GM12891 (cell line): Measurements from ENCODE around the gene LRRC74B.

Source experiments
- POLR2A ChIP-seq: IDR thresholded peaks from 2 replicates; pipeline ENCODE4 v1.6.1; 2011; ENCODE audit warnings: low read depth, low read length, control low read depth
- TAF1 ChIP-seq: IDR thresholded peaks from 2 replicates; pipeline ENCODE4 v1.6.1; 2011; ENCODE audit warnings: low read depth, low read length, control low read depth

DNA sequence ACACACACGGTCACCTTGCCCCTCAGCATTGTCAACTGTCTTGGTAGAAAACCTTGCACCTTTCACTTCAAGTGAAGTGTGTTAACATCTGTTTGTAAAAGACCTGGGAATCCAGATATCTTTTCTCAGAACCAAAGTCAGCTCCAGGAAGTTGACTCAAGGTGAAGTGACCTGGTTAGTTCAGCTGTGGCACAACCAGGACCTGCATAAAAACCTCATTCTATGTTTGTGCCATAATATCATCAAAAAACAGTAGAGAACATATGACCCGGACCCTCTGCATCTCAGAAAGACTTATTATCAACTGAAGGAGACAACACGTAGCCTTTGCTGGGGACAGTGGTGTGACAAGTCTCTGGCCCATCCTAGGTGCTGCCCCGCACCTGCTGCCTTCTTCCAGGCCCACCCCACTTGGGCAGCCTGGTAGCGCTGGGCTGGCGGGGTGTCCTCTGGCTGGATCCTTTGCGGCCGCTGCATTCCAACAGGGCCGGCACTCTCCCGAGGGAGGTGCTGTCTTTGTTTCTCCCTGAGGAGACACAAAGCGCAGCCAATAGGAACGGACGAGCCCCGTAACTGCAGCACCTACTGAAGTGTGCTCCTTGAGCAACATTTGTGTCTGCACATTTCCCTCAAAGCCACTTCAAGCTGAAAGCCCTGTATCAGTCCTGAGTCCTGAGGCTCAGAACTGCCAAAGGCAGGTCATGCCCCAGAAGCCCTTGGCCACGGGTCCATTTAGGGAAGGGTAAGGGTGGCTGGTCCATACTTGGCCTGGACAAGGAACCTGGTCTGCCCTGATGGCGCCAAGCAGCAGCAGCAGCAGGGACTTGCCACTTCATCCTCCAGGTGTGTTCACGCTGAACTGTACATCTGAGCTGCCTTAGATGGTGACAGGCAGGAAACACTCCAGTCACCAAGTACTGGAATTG is 25.2 kb downstream of the LRRC74B start:
- TF ChIP-seq TAF1 = no peak
- TF ChIP-seq POLR2A = no peak
